Adrenal gland (tissue), 5 donors: ENCODE results near the gene CCNH.

Source experiments
- CTCF ChIP-seq, 6 experiments: fragments of 450-650 bp in 4 of 6; fragments of 200-600 bp in 2 of 6; sonication (generic) in 1 of 6; IDR thresholded peaks; 1 replicate in 5 of 6; 2 replicates in 1 of 6; pipeline versions ENCODE4 v1.5.1 to v1.8.0; 2016 to 2021; ENCODE audit warnings: antibody characterized with exemption in 6 of 6, mild to moderate bottlenecking in 2 of 6, moderate library complexity in 1 of 6
- POLR2A ChIP-seq, 2 donors: fragments of 450-650 bp; IDR thresholded peaks; one replicate each; pipeline ENCODE4 v1.6.1; 2017; ENCODE audit warnings: antibody characterized with exemption in 2 of 2, mild to moderate bottlenecking in 2 of 2, moderate library complexity in 1 of 2
- donor health status: DM: no; HTN: no; CAD: no.

GRCh38 chr5:87369431-87369830, 43.3 kb downstream of the CCNH start:
- TF ChIP-seq CTCF (IDR thresholded peaks at IDR 0.05) (no peak), POLR2A (IDR thresholded peaks at IDR 0.05) (no peak)
